Pons (tissue), 1 donor: Measurements from ENCODE around the gene KCNJ10.

Experiments
- DNase-seq: peaks from one replicate; pipeline ENCODE4 v3.0.0-alpha.2; 2016; ENCODE audit warnings: low spot score

The KCNJ10 gene

DNA sequence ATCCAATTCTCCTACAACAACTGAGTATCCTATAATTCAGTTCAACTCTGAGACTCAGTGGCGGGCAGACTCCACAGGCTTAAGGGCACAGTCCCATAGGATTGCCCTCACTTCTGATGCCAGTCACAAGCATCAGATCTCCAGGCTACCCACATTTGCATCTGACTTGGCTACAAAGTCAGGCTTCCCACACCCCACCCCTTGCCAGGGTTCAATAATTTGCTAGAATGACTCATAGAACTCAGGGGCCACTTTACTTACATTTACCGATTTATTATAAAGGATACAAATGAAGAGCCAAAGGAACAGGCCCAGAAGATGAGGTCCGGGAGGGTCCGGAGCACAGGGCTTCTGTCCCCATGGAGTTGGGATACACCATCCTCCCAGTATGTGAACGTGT is 80.0 kb downstream of the KCNJ10 start:
- DNase-seq = no peak

DNA sequence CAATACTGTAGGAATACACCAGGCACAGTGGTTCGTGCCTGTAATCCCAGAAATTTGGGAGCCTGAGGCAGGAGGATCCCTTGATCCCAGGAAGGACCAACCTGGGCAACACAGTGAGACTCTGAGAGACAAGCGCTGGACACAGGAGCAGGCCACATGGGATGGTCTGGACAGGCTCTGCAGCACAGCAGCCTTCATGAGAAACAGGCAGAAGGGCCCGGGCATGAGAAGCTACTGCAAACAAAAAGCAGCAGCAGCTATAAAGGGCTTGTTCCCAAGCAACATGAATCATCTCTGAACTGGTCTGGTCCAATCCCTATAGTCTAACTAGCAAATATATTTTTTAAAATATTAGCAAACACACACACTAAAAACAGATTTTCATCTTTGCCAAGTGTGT is 80.4 kb downstream of the KCNJ10 start:
- DNase-seq = no peak

DNA sequence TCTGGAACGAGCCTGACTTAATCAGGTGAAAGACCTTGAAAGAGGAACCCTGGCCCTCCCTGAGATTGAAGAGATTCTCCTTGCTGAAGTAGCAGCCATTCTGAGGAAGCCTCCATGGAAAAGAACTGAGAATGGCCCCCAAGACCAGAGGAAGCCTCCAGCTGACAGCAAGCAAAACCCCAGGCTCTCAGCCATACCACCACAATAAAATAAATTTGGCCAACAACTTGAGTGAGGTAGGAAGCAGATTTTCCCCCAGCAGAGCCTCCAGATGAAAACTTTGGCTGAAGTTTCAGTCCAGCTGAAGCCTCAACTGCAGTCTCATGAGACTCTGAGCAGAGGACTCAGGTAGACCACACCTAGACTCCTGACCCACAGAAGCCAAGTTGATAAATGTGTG is 82.0 kb downstream of the KCNJ10 start:
- DNase-seq = no peak

DNA sequence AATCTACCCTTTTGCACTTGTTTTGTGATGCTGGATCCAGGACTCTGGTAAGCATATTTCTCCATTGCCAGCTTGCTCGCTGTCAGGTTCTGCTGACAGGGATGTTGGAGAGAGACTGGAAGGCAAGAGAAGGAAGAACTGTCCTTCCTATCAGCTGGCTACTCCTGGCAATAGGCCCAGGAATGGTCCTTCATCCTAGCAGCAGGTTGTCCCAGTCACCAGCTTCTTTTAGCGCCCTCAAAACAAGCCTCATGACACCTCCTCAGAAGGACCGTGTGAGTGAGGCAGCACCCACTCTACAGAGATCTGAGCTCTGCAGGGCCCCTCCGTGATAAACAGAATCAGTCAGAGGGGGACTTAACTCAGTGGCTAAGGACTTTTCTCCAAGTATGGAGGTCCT is 82.8 kb downstream of the KCNJ10 start:
- DNase-seq = no peak

DNA sequence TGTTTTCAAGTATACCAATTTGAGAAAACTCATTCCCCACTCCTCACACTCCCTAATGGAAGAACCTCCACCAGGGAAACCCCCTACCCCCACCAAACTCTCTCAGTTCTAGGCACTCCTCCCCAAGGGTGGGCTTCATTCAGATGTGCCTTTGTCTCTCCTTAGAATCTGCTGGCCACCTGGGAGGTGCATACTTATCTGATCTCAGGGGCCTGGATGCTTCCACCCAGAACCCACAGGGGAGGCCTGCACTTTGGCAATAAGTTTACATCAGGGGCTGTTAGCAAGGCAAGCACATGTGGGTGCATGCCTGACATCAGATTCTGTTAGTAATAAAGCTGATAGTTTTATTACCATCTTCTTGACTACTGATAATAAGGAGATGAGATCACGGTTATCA is 83.4 kb downstream of the KCNJ10 start:
- no peak for DNase-seq

DNA sequence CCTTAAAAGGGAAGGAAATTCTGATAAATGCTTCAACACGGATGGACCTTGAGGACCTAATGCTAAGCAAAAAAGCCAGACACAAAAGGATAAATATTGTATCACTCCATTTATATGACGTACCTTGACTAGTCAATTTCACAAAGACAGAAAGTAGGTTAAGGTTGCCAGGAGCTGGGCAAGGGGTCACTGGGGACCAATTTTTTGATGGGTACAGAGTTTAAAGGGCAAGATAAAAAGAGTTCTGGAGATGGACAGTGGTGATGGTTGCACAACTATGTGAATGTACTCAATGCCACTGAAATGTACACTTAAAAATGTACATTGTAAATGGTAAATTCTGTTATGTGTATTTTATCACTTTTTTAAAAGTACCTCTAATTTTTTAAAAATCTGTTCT is 83.9 kb downstream of the KCNJ10 start:
- no peak for DNase-seq

DNA sequence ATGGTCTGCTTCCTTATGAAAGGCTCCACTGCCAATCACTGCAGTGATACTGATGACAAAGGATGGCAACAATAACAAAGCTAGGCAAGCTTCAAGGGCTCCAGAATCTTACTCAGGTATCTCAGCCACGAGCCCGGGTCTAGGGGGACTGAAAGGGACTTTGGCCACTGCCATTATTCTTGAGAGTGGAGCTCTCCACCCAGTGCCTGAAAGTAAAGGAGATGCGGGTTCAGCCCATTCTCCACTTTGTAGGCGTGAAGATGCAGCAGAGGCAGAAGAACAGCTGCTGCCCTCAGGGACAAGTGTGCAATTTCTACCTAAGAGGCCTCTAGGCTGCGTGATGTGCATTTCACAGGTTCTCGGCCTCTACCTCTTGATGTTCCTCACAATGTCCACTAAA is 84.5 kb downstream of the KCNJ10 start:
- no peak for DNase-seq

DNA sequence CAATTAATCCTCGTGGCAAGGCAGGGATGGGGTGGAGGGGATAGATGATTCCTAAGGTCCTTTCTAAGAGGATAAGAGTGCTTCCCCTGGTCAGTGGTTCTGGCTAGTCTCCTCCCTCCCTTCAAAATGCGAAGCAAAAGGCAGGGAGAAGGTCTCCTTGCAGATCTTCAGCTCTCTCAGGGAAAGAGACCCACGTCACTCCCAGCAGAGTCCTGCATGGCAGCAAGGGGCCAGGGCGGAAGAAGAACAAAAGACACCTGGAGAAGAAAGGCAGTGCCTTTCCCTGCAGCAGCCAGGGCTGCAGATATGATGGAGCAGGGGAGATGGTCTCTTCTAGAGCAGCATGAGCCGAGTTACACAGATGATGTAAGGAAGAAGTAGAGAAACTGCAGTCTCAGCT is 86.3 kb downstream of the KCNJ10 start:
- no peak for DNase-seq

DNA sequence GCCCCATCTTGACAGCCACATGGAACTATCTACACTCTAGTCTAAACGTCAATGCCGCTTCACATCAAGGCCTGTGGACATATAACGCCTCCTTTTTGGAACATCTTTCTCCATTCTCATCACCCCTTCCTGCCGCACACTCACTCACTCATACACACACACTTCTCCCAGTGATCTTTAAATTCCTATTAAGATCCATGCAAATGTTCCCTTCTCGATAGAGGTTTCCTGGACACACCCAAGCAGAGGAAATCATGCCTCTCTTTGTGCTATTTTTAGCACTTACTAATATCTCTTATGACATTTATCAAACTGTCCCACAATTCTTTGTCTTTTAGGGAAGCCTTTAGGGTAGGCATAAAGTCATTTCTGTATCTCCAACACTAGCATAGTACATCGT is 87.7 kb downstream of the KCNJ10 start:
- no peak for DNase-seq

DNA sequence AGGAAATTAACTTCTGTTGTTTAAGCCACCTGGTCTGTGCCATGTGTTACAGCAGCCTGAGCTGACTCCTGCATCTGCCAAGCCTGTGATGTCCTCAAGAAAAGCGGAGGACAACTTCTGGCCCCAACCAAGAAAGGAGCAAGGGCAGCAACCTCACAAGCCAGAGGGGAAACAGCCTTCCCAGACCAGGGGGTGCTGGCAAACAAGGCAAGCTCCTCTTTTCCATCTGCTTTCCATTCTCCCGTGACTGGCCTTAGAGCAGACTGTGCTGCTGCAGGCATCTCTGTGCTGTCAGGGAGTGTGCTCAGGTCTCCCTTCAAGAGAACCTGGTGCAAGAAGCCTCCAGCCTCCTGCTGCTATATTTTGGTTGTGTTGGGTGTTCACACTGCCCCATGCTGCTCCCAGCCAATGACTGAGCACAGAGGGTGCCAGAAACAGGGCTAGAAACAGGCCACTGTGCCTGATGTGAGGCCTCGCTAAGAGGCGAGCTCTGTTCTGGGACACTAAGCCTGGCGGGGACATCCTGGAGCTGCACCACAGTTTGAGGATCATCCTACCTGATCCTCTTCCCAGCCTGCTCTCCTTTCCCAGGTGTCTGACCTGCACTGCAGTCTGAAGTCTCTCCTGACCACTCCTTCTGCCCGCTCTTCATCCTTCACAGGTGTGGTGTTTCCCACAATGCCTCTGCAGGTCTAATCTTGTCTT is 88.5 kb downstream of the KCNJ10 start:
- no peak for DNase-seq

DNA sequence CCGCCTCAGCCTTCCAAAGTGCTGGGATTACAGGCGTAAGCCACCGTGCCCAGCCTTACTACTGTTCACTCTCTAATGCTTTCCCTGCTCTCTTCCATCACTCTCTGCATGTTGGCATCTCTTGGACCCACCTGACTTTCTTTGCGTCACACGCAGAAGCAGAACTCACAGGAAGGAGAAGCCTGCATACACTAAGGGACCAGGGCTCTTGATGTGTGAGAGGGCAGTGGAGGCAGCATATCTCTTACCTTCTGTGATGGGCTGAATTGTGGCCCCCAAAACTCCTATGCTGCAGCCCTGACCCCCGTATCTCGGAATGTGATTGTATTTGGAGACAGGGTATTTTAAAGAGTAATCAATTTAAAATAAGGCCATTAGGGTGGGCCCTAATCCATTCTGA is 89.2 kb downstream of the KCNJ10 start:
- DNase-seq = no peak

DNA sequence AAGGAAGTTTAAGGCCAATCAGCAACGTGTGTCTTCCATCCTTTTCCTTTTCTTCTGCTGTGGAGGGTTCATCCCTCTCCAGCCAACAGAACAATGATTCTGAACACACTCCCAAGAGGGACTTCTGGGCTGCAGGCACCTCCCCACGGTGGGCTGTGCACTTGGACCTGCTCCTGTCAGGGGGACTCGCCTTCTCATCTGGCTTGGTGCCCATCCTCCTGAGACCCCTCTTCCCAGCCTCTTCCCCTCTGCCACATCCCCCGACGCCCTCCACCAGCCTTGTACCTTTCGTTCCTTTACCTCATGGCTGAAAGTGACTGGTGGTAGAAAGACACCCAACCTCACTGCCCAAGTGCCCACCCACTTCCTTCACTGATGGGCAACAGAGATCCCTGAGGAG is 89.9 kb downstream of the KCNJ10 start:
- no peak for DNase-seq

DNA sequence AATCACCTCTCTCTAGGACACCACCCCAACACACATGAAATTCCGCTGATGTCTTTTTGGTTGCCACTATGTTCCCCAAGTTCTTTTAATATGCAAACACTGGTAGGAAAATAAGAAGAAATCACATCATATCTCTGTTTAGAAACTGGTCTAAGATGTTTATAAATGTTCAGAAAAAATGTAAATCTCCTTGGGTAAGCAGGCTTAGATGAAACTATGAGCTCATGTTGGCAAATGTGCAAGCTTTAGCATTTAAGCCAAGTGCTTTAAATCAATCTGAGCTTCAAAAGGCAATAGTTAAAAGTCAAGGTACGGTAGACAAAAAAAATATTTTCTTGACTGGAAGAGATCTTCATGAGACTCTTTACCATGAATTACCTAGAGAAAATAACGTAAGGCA is 90.7 kb downstream of the KCNJ10 start:
- no peak for DNase-seq

DNA sequence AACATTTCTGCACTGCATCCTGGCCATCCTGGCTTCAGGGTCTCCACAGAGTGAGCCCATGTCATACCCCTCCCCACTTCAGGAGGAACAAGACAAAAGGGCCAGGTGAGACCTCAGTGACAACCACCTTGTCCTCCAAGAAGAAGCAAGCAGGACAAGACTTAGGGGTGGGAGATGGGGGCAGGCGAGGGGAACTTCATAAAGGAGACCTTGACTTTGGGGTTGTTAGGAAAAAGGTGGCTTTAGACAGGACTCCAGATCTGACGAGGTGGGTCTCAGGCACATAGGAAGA is 91.9 kb downstream of the KCNJ10 start:
- no peak for DNase-seq

DNA sequence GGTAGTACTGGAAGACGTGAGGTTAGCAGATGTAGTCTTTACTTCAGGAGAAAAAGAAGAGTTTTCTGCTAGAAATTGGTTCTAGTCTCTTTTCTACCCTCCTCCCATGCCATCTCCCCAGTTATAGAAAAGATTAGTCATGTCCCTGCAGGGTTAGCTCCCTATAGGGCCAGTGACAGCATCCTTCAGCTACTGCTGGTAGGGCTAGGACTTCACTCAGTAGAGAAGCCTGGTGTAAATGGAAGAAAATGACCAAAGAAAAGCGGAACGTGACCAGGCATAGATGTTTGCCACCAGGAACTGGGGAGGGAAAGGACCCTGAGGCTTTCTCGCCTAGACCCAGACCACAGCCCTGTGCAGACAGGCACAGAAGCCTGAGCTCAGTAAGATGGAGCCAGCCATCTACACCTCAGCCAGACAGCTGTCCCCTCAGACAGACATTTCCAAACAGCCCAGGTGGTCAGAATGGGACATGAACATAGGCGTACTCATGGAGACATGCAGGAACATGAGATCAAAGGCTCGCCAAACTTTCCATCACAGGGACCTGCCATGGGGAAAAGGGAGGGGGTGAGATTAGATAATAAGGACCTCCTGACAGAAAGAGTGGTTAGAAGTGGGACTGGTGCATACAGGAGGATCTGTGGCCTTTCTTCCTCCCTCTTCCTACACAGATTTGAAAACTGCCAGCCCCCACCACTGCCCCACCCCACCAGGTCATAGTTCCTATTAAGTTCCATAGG is 92.4 kb downstream of the KCNJ10 start:
- no peak for DNase-seq

DNA sequence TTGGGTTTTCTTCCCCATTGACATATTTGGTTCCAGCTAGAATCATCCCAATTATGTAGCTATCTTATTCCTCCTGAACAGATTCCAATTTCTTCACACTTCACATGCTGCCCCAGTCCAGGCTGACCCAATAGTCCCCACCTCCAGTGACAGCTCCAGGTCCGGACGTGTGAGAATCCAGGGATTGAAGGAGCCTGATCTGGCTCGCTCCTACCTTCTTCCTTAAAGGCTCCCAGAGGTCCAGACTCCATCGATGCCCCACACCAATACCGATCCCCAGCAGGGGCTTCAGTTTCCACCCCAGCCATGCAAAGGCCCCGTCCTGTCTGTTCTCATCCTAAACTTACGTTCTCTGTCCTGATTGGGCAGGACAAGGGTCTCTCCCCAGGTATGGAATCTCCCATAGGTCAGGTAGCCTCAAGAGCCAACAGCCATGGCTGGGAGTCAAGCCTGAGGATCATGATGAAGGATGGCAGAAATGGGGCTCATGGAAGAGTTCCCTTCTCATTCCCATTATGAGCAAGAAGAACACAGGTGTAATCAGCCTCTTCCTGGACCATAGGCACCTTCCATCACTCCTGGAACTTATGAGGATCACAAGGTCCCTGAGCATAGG is 95.5 kb downstream of the KCNJ10 start:
- no peak for DNase-seq

DNA sequence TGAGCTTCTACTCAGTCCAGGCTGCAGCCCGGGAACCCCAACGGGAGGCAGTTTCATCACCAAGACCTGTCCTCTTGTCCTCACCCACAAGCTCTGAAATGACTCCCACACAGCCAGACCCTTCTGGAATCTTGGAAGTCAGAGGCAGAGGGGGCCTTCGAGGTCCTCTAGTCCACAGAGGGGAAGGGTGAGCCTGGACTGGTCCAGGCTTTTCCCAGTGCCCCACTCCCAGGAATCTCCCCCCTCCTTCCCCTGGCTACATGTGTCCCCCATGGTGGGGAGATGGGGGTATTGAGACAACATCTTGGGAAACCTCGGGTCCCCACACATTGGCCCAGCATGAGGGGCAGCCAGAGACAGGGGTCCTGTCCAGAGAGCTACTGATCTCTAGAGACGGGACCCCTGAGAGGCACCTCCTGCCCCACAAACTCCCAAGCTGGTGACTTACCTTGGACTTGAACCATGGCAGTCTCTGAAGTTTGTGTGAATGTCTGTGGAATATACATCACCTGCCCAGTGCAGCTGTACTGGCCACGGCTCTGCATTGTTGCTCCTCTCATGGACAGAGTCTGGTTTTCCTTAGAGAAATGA is 96.5 kb downstream of the KCNJ10 start:
- no peak for DNase-seq

DNA sequence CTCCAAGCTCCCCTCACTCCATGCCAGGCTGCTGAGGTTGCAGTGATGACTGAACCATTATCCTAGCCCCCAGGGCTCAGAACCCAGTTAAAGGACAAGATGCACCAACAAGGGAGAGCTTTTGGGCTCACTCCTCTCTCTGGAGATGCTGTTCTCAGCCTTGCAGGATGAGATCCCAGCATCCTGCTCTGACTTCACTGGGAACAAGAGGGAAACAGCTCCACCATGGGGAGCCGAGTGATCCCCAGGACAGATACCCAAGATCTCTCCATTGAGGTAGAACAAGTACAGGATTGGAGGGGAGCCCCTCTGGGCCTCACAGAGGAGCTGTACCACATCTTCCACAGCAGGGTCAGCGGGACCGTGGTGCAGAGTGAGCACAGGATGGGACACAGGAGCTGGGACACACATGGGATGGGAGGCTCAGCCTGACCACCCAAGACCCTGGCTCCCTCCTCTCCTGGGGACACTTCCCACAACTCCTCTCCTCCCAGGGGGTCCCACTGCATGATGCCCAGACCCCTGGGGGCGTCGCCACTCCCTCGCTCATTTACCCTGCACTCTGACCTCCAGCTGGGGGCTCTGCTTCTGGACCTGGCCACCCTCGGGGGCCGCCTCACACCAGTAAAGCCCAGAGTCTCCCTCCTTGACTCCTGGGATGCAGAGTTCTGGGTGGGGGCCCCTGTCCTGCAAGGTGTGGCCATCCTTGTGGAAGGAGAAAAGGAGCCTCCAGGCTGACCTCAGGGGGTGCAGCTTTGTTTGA is 97.3 kb downstream of the KCNJ10 start:
- no peak for DNase-seq

DNA sequence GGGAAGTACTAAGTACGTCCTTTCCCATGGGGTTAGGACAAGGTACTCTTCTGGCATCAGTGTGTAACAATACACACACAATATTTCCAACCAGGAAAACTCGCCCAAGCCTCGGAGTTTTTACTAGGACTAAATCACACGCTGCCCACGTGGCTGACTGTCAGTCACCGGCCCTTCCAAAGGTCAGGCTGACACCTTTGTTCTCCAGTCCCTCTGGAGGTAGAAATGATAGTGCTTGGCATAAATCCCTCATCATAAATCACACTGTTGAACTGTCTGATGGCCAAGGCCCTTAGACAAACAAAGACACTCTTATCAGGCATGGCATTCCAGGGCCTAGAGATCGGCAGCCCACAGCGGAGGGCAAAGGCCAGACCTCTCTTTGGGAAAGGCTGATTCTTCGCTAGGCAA is 99.0 kb downstream of the KCNJ10 start:
- peak; percentile 20 for DNase-seq

DNA sequence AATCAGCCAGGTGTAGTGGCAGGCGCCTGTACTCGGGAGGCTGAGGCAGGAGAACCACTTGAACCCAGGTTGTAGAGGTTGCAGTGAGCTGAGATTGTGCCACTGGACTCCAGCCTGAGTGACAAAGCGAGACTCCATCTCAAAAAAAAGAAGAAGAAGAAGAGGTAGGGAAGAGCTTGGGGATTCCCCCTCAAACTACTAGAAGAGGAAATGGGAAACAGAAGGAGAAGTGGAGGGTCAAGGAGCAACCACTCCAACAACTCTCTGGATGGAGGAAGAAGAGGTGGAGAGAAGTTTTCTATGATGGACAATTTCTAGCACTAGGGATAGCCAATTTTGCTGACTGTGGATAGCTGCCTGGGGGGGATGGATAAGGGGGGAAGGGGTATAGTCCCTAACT is 101.1 kb downstream of the KCNJ10 start:
- no peak for DNase-seq

DNA sequence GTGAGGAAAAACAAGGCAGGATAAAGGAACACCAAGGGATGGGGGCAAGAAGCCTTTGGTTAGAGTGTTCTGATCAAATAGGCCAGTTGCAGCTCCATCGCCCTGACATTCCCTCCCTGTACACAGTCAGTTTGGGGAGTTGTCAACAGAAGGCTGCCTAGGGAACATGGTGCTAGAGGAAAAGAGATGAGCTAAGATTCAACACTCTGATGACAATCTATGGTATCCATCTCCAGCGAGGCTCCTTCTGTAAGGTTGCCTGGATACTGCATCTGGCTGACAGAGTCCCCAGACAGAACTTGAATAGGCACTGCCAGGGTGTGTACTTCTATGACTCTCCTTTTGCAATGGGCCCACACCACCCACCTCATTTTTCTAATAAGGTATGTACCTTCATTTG is 104.7 kb downstream of the KCNJ10 start:
- no peak for DNase-seq

DNA sequence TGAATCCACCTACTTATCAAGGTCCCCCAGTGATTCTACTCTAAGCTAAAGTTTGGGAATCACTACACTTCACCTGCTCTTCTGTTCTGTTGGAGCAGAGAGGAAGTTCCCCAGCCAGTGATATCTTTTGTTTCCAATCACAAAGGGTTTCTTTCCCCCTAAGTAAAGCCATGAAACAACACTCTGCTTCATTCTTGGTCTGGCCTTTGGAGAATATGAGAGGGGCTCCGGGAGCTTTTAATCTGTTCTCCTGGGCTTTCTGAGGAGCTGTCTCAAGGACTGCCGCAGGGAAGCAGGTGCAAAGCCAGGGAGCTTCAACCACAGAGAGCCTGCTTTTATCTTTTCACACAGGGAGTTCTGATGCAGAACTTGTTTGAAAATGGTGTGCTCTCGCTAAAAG is 105.8 kb downstream of the KCNJ10 start:
- DNase-seq = no peak

DNA sequence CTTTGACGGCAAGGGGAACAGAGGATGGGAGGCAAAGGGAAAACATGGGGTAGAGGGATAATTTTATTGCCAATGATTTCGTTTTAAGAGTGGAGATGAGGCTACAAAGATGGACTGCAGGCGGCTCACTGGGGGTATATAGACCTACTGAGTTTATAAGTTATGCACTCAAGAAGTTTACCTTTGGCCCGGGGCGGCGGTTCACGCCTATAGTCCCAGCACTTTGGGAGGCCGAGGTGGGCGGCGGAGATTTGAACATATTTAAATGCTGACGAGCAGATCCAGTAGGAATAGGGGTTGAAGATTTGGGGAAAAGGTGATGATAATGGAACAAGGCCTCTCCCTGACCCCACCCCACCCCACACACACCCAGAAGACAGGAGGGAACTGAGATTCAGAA is 107.8 kb downstream of the KCNJ10 start:
- no peak for DNase-seq
